HepG2 (cell line): ENCODE results near the gene TBR1. TPM values are rescaled to one million over a fixed set of nuclear protein-coding genes. Genes with fewer than 3 reads are reported as not detected.

ENCODE experiments used
- CBX2 ChIP-seq, 2 experiments: fragments of 200-600 bp in 1 of 2; sonication (generic); formaldehyde crosslinking in 1 of 2; IDR thresholded peaks; 2 replicates each; pipeline versions ENCODE4 v1.7.0 to v1.8.1; 2018 to 2022; ENCODE audit warnings: low read depth in 2 of 2, low read length in 1 of 2, mild to moderate bottlenecking in 1 of 2, missing genetic modification reagents in 1 of 2
- DNMT3B ChIP-seq: conservative IDR thresholded peaks from 2 replicates; pipeline ENCODE4 v1.6.1; 2016; ENCODE audit warnings: missing biosample characterization, control low read depth
- EEA1 ChIP-seq: sonication (generic); formaldehyde crosslinking; IDR thresholded peaks from 2 replicates; pipeline ENCODE4 v1.5.1; 2020; ENCODE audit warnings: mild to moderate bottlenecking, missing genetic modification reagents, borderline replicate concordance
- FOXM1 ChIP-seq: sonication (generic); formaldehyde crosslinking; IDR thresholded peaks from 2 replicates; pipeline ENCODE4 v1.5.0; 2020; ENCODE audit warnings: missing genetic modification reagents
- HDAC1 ChIP-seq: sonication (generic); formaldehyde crosslinking; IDR thresholded peaks from 2 replicates; pipeline ENCODE4 v1.5.1; 2020; ENCODE audit warnings: mild to moderate bottlenecking, missing genetic modification reagents
- HNRNPH1 ChIP-seq: fragments of 200-400 bp; formaldehyde crosslinking; optimal IDR thresholded peaks from 2 replicates; pipeline ENCODE3; 2017; ENCODE audit warnings: mild to moderate bottlenecking, low read depth, low read length
- SATB2 ChIP-seq: sonication (generic); formaldehyde crosslinking; IDR thresholded peaks from 2 replicates; pipeline ENCODE4 v1.5.0; 2020; ENCODE audit warnings: missing genetic modification reagents
- ZFYVE20 ChIP-seq: sonication (generic); formaldehyde crosslinking; IDR thresholded peaks from 2 replicates; pipeline ENCODE4 v1.8.0; 2023; ENCODE audit warnings: low read depth, mild to moderate bottlenecking, moderate library complexity, missing genetic modification reagents, borderline replicate concordance
- ZNF256 ChIP-seq: sonication (generic); formaldehyde crosslinking; conservative IDR thresholded peaks from 2 replicates; pipeline ENCODE4 v1.4.0; 2020; ENCODE audit warnings: missing genetic modification reagents
- ZNF563 ChIP-seq: sonication (generic); formaldehyde crosslinking; IDR thresholded peaks from 2 replicates; pipeline ENCODE4 v1.8.0; 2022; ENCODE audit warnings: mild to moderate bottlenecking, moderate library complexity, missing genetic modification reagents
- ZNF644 ChIP-seq: IDR thresholded peaks from 2 replicates; pipeline ENCODE4 v1.6.1; 2016; ENCODE audit warnings: low read depth
- polyA plus RNA-seq, 8 experiments: library from polyadenylated mRNA; depleted of rRNA in 3 of 8; stranded (reverse) in 7 of 8; unstranded in 1 of 8; fragments of >200 nt; fragmentation: Illumina TruSeq in 4 of 8; extraction: Trizol in 4 of 8; gene quantifications; 2 replicates each; pipeline versions ENCODE4 v1.2.1 to v1.2.3, GENCODE V29; 2011 to 2016; ENCODE audit warnings: low read depth in 4 of 8, missing spikeins in 1 of 8, mixed read lengths in 1 of 8; ENCODE audit not compliant: insufficient read depth in 1 of 8
- total RNA-seq, 5 experiments: library from RNA; depleted of rRNA; stranded (reverse); fragments of >200 nt; fragmentation: Illumina TruSeq; extraction: Trizol; gene quantifications; 2 replicates each; pipeline ENCODE4 v1.2.3, GENCODE V29; 2016; ENCODE audit warnings: low read depth in 1 of 5
- TF ChIP-seq, protein P1 (sequence below): sonication (generic); formaldehyde crosslinking; IDR thresholded peaks from 2 replicates; pipeline ENCODE4 v1.4.0; 2020; ENCODE audit warnings: mild to moderate bottlenecking, missing genetic modification reagents
- TF ChIP-seq, protein P2 (sequence below): sonication (generic); formaldehyde crosslinking; IDR thresholded peaks from 2 replicates; pipeline ENCODE4 v1.8.0; 2022; ENCODE audit warnings: mild to moderate bottlenecking, missing genetic modification reagents; ENCODE audit not compliant: insufficient replicate concordance
- TF ChIP-seq, protein P3 (sequence below): sonication (generic); formaldehyde crosslinking; IDR thresholded peaks from 2 replicates; pipeline ENCODE4 v1.4.0; 2020; ENCODE audit warnings: missing genetic modification reagents
- TF ChIP-seq, protein P4 (sequence below): conservative IDR thresholded peaks from 2 replicates; pipeline ENCODE4 v1.6.1; 2018; ENCODE audit warnings: missing genetic modification reagents
- TF ChIP-seq, protein P5 (sequence below): sonication (generic); formaldehyde crosslinking; conservative IDR thresholded peaks from 2 replicates; pipeline ENCODE4 v1.8.0; 2022; ENCODE audit warnings: mild to moderate bottlenecking, moderate library complexity, missing genetic modification reagents
- TF ChIP-seq, protein P6 (sequence below): sonication (generic); formaldehyde crosslinking; IDR thresholded peaks from 2 replicates; pipeline ENCODE4 v1.8.0; 2022; ENCODE audit warnings: mild to moderate bottlenecking, missing genetic modification reagents, moderate library complexity
- TF ChIP-seq, protein P7 (sequence below): IDR thresholded peaks from 2 replicates; pipeline ENCODE4 v1.6.1; 2016; ENCODE audit warnings: missing compliant biosample characterization, missing genetic modification reagents, borderline replicate concordance

Gene TBR1
- total and polyA plus RNA-seq, 2 of the 13 experiments (the other 11 are each of a cell fraction or from before 2014, with no cell fraction given) = not detected

DNA sequence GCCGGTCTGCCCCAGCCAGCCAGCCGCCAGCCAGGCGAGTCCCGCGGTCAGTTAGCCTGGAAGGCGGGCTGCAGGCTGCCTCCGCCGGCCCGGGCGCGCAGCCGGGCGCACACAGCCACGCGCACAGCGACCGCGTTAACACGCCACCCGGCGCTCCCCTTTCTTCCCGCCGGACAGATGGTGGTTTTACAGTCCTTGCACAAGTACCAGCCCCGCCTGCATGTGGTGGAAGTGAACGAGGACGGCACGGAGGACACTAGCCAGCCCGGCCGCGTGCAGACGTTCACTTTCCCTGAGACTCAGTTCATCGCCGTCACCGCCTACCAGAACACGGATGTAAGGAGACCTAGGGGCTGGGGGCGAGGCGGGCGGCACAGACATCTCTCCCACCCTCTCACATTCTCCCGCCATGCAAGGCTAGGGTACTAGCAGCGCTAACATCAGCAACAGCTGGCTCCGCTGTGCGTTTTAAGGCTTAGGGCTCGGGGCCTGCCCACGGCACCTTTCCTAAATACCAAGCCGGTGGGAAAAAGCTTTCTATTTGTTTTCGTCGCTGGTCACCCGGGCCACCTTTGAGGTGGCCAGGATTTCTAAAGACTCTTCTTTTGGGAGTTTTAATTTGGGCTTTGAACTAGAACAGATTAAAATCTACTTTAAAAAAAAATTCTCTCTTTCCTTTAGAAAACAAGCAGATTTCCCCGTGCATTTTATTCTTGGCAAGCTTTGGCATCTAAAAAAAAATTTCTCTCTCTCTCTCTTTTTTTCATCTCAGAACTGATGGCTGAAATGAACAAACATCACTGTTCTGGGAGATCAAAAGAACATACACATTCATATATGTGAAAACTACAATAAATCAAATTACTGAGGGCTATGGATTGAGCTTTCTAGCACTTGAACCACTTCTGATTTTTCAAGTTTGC is 2.9 kb downstream of the TBR1 start (continued):
- TF ChIP-seq EEA1 (CRISPR knock-in tag) = 0 out of 2 replicates have a peak, but pooled peaks have one; percentile 45
- TF ChIP-seq, protein P1, sequence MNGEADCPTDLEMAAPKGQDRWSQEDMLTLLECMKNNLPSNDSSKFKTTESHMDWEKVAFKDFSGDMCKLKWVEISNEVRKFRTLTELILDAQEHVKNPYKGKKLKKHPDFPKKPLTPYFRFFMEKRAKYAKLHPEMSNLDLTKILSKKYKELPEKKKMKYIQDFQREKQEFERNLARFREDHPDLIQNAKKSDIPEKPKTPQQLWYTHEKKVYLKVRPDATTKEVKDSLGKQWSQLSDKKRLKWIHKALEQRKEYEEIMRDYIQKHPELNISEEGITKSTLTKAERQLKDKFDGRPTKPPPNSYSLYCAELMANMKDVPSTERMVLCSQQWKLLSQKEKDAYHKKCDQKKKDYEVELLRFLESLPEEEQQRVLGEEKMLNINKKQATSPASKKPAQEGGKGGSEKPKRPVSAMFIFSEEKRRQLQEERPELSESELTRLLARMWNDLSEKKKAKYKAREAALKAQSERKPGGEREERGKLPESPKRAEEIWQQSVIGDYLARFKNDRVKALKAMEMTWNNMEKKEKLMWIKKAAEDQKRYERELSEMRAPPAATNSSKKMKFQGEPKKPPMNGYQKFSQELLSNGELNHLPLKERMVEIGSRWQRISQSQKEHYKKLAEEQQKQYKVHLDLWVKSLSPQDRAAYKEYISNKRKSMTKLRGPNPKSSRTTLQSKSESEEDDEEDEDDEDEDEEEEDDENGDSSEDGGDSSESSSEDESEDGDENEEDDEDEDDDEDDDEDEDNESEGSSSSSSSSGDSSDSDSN (CRISPR knock-in tag) = peak; percentile 83; the same call in 1 of the 2 replicates
- no peak for TF ChIP-seq DNMT3B (CRISPR knock-in tag)
- TF ChIP-seq, protein P2, sequence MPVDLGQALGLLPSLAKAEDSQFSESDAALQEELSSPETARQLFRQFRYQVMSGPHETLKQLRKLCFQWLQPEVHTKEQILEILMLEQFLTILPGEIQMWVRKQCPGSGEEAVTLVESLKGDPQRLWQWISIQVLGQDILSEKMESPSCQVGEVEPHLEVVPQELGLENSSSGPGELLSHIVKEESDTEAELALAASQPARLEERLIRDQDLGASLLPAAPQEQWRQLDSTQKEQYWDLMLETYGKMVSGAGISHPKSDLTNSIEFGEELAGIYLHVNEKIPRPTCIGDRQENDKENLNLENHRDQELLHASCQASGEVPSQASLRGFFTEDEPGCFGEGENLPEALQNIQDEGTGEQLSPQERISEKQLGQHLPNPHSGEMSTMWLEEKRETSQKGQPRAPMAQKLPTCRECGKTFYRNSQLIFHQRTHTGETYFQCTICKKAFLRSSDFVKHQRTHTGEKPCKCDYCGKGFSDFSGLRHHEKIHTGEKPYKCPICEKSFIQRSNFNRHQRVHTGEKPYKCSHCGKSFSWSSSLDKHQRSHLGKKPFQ = no peak
- TF ChIP-seq ZNF256 (CRISPR knock-in tag) = no peak
- TF ChIP-seq, protein P3, sequence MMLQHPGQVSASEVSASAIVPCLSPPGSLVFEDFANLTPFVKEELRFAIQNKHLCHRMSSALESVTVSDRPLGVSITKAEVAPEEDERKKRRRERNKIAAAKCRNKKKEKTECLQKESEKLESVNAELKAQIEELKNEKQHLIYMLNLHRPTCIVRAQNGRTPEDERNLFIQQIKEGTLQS (CRISPR knock-in tag) = no peak
- no peak for TF ChIP-seq ZNF644 (CRISPR knock-in tag)
- no peak for TF ChIP-seq FOXM1 (CRISPR knock-in tag)
- no peak for TF ChIP-seq SATB2
- TF ChIP-seq CBX2 (IDR thresholded peaks at IDR 0.05; ENCODE audit: low read depth, low read length) = peak; percentile 97
- peak; percentile 99 for TF ChIP-seq CBX2 (CRISPR knock-in tag; IDR thresholded peaks at IDR 0.05; ENCODE audit: low read depth)
- TF ChIP-seq, protein P4, sequence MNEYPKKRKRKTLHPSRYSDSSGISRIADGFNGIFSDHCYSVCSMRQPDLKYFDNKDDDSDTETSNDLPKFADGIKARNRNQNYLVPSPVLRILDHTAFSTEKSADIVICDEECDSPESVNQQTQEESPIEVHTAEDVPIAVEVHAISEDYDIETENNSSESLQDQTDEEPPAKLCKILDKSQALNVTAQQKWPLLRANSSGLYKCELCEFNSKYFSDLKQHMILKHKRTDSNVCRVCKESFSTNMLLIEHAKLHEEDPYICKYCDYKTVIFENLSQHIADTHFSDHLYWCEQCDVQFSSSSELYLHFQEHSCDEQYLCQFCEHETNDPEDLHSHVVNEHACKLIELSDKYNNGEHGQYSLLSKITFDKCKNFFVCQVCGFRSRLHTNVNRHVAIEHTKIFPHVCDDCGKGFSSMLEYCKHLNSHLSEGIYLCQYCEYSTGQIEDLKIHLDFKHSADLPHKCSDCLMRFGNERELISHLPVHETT (CRISPR knock-in tag) = no peak
- no peak for TF ChIP-seq HNRNPH1
- 0 out of 2 replicates have a peak, but pooled peaks have one; percentile 28 for TF ChIP-seq ZNF563
- 0 out of 2 replicates have a peak, but pooled peaks have one; percentile 37 for TF ChIP-seq HDAC1 (CRISPR knock-in tag)
- no peak for TF ChIP-seq ZFYVE20 (CRISPR knock-in tag)
- TF ChIP-seq, protein P5, sequence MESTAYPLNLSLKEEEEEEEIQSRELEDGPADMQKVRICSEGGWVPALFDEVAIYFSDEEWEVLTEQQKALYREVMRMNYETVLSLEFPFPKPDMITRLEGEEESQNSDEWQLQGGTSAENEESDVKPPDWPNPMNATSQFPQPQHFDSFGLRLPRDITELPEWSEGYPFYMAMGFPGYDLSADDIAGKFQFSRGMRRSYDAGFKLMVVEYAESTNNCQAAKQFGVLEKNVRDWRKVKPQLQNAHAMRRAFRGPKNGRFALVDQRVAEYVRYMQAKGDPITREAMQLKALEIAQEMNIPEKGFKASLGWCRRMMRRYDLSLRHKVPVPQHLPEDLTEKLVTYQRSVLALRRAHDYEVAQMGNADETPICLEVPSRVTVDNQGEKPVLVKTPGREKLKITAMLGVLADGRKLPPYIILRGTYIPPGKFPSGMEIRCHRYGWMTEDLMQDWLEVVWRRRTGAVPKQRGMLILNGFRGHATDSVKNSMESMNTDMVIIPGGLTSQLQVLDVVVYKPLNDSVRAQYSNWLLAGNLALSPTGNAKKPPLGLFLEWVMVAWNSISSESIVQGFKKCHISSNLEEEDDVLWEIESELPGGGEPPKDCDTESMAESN (CRISPR knock-in tag) = peak; percentile 41; the same call in 1 of the 2 replicates
- TF ChIP-seq, protein P6, sequence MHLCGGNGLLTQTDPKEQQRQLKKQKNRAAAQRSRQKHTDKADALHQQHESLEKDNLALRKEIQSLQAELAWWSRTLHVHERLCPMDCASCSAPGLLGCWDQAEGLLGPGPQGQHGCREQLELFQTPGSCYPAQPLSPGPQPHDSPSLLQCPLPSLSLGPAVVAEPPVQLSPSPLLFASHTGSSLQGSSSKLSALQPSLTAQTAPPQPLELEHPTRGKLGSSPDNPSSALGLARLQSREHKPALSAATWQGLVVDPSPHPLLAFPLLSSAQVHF (CRISPR knock-in tag) = no peak
- TF ChIP-seq, protein P7, sequence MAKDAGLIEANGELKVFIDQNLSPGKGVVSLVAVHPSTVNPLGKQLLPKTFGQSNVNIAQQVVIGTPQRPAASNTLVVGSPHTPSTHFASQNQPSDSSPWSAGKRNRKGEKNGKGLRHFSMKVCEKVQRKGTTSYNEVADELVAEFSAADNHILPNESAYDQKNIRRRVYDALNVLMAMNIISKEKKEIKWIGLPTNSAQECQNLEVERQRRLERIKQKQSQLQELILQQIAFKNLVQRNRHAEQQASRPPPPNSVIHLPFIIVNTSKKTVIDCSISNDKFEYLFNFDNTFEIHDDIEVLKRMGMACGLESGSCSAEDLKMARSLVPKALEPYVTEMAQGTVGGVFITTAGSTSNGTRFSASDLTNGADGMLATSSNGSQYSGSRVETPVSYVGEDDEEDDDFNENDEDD (CRISPR knock-in tag) = peak; percentile 56; the same call in 1 of the 2 replicates
